HEK293 (cell line): ENCODE data around the gene PROSER2.
"Not testable (repeated sequence)": the region's sequence is repeated elsewhere in the genome, so short reads cannot be mapped to it uniquely, and the experiment has no call there.

Experiments
- CTCF ChIA-PET: fragments of 350-600 bp; formaldehyde crosslinking; extraction: SDS; loops from one replicate; lab custom pipeline; 2021; ENCODE audit warnings: antibody characterized with exemption; lab: Yijun Ruan, JAX
- POLR2A ChIA-PET: fragments of 300-600 bp; formaldehyde crosslinking; extraction: SDS; loops from one replicate; lab custom pipeline; 2020; ENCODE audit warnings: antibody characterized with exemption, inconsistent platforms; lab: Yijun Ruan, JAX
- H3K27ac ChIP-seq: fragments of 200-500 bp; sonication (Bioruptor generic); 2 replicates; pipeline ENCODE4 v1.5.1; 2014; ENCODE audit warnings: low read depth, low read length, control low read depth, inconsistent platforms; ENCODE audit errors: extremely low read depth
- H3K36me3 ChIP-seq, 2 experiments: fragments of 200-500 bp in 1 of 2; sonication (Bioruptor generic) in 1 of 2; 1 replicate in 1 of 2; 2 replicates in 1 of 2; pipeline ENCODE4 v1.5.1; 2014 to 2017; ENCODE audit warnings: inconsistent platforms in 2 of 2, low read length in 2 of 2; ENCODE audit not compliant: control insufficient read depth in 2 of 2, insufficient read depth in 1 of 2
- H3K4me1 ChIP-seq: fragments of 200-500 bp; sonication (Bioruptor generic); 2 replicates; pipeline ENCODE4 v1.5.1; 2014; ENCODE audit warnings: mild to moderate bottlenecking, low read length, inconsistent platforms; ENCODE audit not compliant: control insufficient read depth, insufficient read depth
- H3K4me3 ChIP-seq: 2 replicates; pipeline ENCODE4 v1.5.1; 2011; ENCODE audit warnings: low read depth, mild to moderate bottlenecking, control low read depth, low read length, moderate library complexity
- H3K9me3 ChIP-seq: fragments of 200-500 bp; sonication (Bioruptor generic); 2 replicates; pipeline ENCODE4 v1.5.1; 2014; ENCODE audit warnings: low read depth, low read length, inconsistent platforms; ENCODE audit not compliant: control insufficient read depth, insufficient read depth
- GLI2 ChIP-seq: fragments of 450-650 bp; formaldehyde crosslinking; IDR thresholded peaks from 2 replicates; pipeline ENCODE4; 2017; ENCODE audit warnings: missing biosample characterization, missing genetic modification characterization, low read depth, borderline replicate concordance
- SCRT2 ChIP-seq: fragments of 450-650 bp; formaldehyde crosslinking; IDR thresholded peaks from 2 replicates; pipeline ENCODE4 v1.5.1; 2016; ENCODE audit warnings: missing biosample characterization, missing genetic modification characterization
- SP7 ChIP-seq: fragments of 450-650 bp; formaldehyde crosslinking; IDR thresholded peaks from 2 replicates; pipeline ENCODE4 v1.5.1; 2016; ENCODE audit warnings: missing biosample characterization, missing genetic modification characterization
- ZBTB11 ChIP-seq: fragments of 450-650 bp; formaldehyde crosslinking; conservative IDR thresholded peaks from 2 replicates; pipeline ENCODE4 v1.5.1; 2016; ENCODE audit warnings: low read depth, missing biosample characterization, missing genetic modification characterization
- ZBTB26 ChIP-seq: fragments of 450-650 bp; formaldehyde crosslinking; optimal IDR thresholded peaks from 2 replicates; pipeline ENCODE3; 2016; ENCODE audit warnings: missing biosample characterization, mild to moderate bottlenecking, missing genetic modification characterization
- ZBTB49 ChIP-seq: fragments of 450-650 bp; formaldehyde crosslinking; IDR thresholded peaks from 2 replicates; pipeline ENCODE4 v1.5.1; 2016; ENCODE audit warnings: missing biosample characterization, missing genetic modification characterization, low read depth
- ZFP3 ChIP-seq: fragments of 450-650 bp; formaldehyde crosslinking; IDR thresholded peaks from 2 replicates; pipeline ENCODE4 v1.5.1; 2016; ENCODE audit warnings: low read depth, missing biosample characterization, missing genetic modification characterization
- ZNF133 ChIP-seq: fragments of 450-650 bp; formaldehyde crosslinking; IDR thresholded peaks from 2 replicates; pipeline ENCODE4 v1.5.1; 2016; ENCODE audit warnings: missing biosample characterization, missing genetic modification characterization
- ZNF157 ChIP-seq: fragments of 450-650 bp; formaldehyde crosslinking; IDR thresholded peaks from 2 replicates; pipeline ENCODE4 v1.5.1; 2016; ENCODE audit warnings: missing biosample characterization, missing genetic modification characterization
- ZNF302 ChIP-seq: fragments of 450-650 bp; formaldehyde crosslinking; IDR thresholded peaks from 2 replicates; pipeline ENCODE4 v1.5.1; 2016; ENCODE audit warnings: missing biosample characterization, missing genetic modification characterization, low read depth
- ZNF335 ChIP-seq: fragments of 450-650 bp; formaldehyde crosslinking; conservative IDR thresholded peaks from 2 replicates; pipeline ENCODE4 v1.5.1; 2016; ENCODE audit warnings: missing biosample characterization, missing genetic modification characterization
- ZNF473 ChIP-seq: fragments of 450-650 bp; formaldehyde crosslinking; IDR thresholded peaks from 2 replicates; pipeline ENCODE4 v1.5.1; 2017; ENCODE audit warnings: missing biosample characterization, missing genetic modification characterization
- ZNF530 ChIP-seq: fragments of 450-650 bp; formaldehyde crosslinking; IDR thresholded peaks from 2 replicates; pipeline ENCODE4 v1.5.1; 2016; ENCODE audit warnings: low read depth, missing biosample characterization, missing genetic modification characterization
- ZNF549 ChIP-seq: fragments of 450-650 bp; IDR thresholded peaks from 2 replicates; pipeline ENCODE4 v1.5.1; 2018; ENCODE audit warnings: missing biosample characterization, missing genetic modification characterization, mild to moderate bottlenecking, inconsistent platforms, moderate library complexity
- ZNF664 ChIP-seq: fragments of 450-650 bp; formaldehyde crosslinking; IDR thresholded peaks from 2 replicates; pipeline ENCODE4 v1.5.1; 2016; ENCODE audit warnings: missing biosample characterization, missing genetic modification characterization
- ZNF701 ChIP-seq: fragments of 450-650 bp; formaldehyde crosslinking; IDR thresholded peaks from 2 replicates; pipeline ENCODE4 v1.5.1; 2016; ENCODE audit warnings: missing biosample characterization, missing genetic modification characterization
- ZNF768 ChIP-seq: fragments of 450-650 bp; formaldehyde crosslinking; IDR thresholded peaks from 2 replicates; pipeline ENCODE4 v1.5.1; 2018; ENCODE audit warnings: missing biosample characterization, mild to moderate bottlenecking, missing genetic modification characterization
- ZSCAN23 ChIP-seq: fragments of 450-650 bp; formaldehyde crosslinking; IDR thresholded peaks from 2 replicates; pipeline ENCODE4 v1.5.1; 2016; ENCODE audit warnings: missing biosample characterization, missing genetic modification characterization
- TF ChIP-seq, protein P1 (sequence below): fragments of 450-650 bp; formaldehyde crosslinking; IDR thresholded peaks from 2 replicates; pipeline ENCODE4 v1.5.1; 2017; ENCODE audit warnings: missing biosample characterization, missing genetic modification characterization
- TF ChIP-seq, protein P2 (sequence below): fragments of 450-650 bp; formaldehyde crosslinking; IDR thresholded peaks from 2 replicates; pipeline ENCODE4 v1.5.1; 2016; ENCODE audit warnings: missing biosample characterization, missing genetic modification characterization, low read depth

The PROSER2 gene

DNA sequence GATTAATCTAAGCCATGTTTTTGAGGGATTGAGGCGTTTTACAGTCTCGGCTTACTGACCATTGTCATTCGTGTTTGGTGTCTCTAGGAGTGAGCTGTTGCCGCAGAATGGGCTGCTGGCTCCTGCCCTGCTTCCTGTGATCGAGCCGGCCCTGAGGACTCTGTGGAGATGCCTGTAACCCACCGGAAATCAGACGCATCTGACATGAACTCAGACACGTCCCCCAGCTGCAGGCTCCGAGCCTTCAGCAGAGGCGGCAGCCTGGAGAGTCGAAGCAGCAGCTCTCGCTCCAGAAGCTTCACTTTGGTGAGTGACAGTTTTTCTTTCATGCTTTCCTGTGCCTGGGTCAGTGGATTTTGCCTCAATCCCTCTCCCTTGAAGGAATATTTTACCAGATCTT lies 28.8 kb downstream of the PROSER2 start:
- POLR2A ChIA-PET, result no interaction called here
- H3K4me1 ChIP-seq, result no peaks in the 10 kb centered on the region
- H3K9me3 ChIP-seq, result no peaks in the 10 kb centered on the region
- CTCF ChIA-PET, result interaction anchor here (0.6 to 1.4 kb wide), 3 partner anchors 13 to 1369 kb away, joined by 3 to 4 read pairs (median 3); no protein-coding TSS in a partner anchor
- H3K36me3 ChIP-seq, result peaks cover 3 to 46% of the 10 kb centered on the region in 2 experiments; a peak in 2 of 3 replicates
- TF ChIP-seq ZNF335, result no peak
- TF ChIP-seq ZBTB26 (tag by site-specific recombination), result no peak
- TF ChIP-seq ZNF549, result no peak
- TF ChIP-seq ZBTB11 (tag by site-specific recombination), result no peak
- TF ChIP-seq ZNF664 (tag by site-specific recombination), result no peak
- TF ChIP-seq ZNF302, result no peak
- TF ChIP-seq, protein P1, sequence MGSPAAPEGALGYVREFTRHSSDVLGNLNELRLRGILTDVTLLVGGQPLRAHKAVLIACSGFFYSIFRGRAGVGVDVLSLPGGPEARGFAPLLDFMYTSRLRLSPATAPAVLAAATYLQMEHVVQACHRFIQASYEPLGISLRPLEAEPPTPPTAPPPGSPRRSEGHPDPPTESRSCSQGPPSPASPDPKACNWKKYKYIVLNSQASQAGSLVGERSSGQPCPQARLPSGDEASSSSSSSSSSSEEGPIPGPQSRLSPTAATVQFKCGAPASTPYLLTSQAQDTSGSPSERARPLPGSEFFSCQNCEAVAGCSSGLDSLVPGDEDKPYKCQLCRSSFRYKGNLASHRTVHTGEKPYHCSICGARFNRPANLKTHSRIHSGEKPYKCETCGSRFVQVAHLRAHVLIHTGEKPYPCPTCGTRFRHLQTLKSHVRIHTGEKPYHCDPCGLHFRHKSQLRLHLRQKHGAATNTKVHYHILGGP, result no peak
- TF ChIP-seq ZSCAN23 (tag by site-specific recombination), result no peak
- TF ChIP-seq SP7, result no peak
- no peak for TF ChIP-seq ZNF133 (tag by site-specific recombination)
- TF ChIP-seq ZNF701 (tag by site-specific recombination), result no peak
- no peak for TF ChIP-seq GLI2 (tag by site-specific recombination)
- no peak for TF ChIP-seq ZNF473 (tag by site-specific recombination)
- TF ChIP-seq, protein P2, sequence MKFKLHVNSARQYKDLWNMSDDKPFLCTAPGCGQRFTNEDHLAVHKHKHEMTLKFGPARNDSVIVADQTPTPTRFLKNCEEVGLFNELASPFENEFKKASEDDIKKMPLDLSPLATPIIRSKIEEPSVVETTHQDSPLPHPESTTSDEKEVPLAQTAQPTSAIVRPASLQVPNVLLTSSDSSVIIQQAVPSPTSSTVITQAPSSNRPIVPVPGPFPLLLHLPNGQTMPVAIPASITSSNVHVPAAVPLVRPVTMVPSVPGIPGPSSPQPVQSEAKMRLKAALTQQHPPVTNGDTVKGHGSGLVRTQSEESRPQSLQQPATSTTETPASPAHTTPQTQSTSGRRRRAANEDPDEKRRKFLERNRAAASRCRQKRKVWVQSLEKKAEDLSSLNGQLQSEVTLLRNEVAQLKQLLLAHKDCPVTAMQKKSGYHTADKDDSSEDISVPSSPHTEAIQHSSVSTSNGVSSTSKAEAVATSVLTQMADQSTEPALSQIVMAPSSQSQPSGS (tag by site-specific recombination), result no peak
- no peak overlapping the region for H3K27ac ChIP-seq
- H3K4me3 ChIP-seq, result no peak overlapping the region

DNA sequence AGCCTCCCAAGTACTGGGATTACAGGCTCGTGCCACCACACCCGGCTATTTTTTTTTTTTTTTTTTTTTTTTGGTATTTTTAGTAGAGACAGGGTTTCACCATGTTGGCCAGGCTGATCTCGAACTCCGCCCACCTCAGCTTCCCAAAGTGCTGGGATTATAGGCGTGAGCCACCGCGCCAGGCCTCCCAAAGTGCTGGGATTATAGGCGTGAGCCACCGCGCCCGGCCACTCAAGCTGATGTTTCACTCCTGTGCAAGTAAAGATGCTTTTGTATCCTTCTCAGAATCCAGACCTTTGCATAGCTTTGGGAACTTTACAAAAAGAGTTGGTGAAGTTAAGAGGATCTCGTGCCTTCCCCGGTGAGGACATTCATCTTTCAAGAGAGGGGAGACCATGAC lies 29.5 kb downstream of the PROSER2 start:
- POLR2A ChIA-PET, H3K9me3 ChIP-seq, H3K27ac ChIP-seq, H3K4me3 ChIP-seq, H3K4me1 ChIP-seq: not testable (repeated sequence)
- CTCF ChIA-PET, result interaction anchor here (0.6 to 1.2 kb wide), 2 partner anchors 13 to 28 kb away, joined by 3 to 4 read pairs; no protein-coding TSS in a partner anchor
- peaks cover 3 to 49% of the 10 kb centered on the region in 2 experiments; a peak in 2 of 3 replicates for H3K36me3 ChIP-seq

GRCh38 chr10:11853468-11853867 lies 30.3 kb downstream of the PROSER2 start:
- Histone ChIP-seq H3K4me3 (no peak overlapping the region), H3K27ac (no peak overlapping the region), H3K9me3 (no peaks in the 10 kb centered on the region)
- TF ChIP-seq ZFP3 (tag by site-specific recombination), result no peak
- no peak for TF ChIP-seq ZBTB49 (tag by site-specific recombination)
- no peak for TF ChIP-seq ZNF157 (tag by site-specific recombination)
- TF ChIP-seq ZNF768 (tag by site-specific recombination), result no peak
- TF ChIP-seq ZNF530 (tag by site-specific recombination), result no peak
- TF ChIP-seq GLI2 (tag by site-specific recombination), result no peak
- no peak for TF ChIP-seq SCRT2 (tag by site-specific recombination)
- TF ChIP-seq, all 188 proteins: peak for 0
- Histone ChIP-seq H3K4me1 (no peaks in the 10 kb centered on the region), H3K36me3 (peaks cover 3 to 49% of the 10 kb centered on the region in 2 experiments; a peak in 2 of 3 replicates)
- CTCF ChIA-PET, result interaction anchor here (0.6 to 1.0 kb wide), 3 partner anchors 11 to 143 kb away, joined by 3 read pairs; no protein-coding TSS in a partner anchor
- POLR2A ChIA-PET, result no interaction called here
